Bronchus fibroblast of lung (primary cell): Measurements from ENCODE around the gene EPS8. TPM values are rescaled to one million over a fixed set of nuclear protein-coding genes. Genes with fewer than 3 reads are reported as not detected.

ENCODE experiments used
- total RNA-seq: library from RNA; depleted of rRNA; stranded (reverse); fragments of >200 nt; gene quantifications from 2 replicates; pipeline ENCODE4 v1.2.3, GENCODE V29; 2015

Gene EPS8
- total RNA-seq, result 65.7 and 80.3 TPM in 2 replicates

DNA sequence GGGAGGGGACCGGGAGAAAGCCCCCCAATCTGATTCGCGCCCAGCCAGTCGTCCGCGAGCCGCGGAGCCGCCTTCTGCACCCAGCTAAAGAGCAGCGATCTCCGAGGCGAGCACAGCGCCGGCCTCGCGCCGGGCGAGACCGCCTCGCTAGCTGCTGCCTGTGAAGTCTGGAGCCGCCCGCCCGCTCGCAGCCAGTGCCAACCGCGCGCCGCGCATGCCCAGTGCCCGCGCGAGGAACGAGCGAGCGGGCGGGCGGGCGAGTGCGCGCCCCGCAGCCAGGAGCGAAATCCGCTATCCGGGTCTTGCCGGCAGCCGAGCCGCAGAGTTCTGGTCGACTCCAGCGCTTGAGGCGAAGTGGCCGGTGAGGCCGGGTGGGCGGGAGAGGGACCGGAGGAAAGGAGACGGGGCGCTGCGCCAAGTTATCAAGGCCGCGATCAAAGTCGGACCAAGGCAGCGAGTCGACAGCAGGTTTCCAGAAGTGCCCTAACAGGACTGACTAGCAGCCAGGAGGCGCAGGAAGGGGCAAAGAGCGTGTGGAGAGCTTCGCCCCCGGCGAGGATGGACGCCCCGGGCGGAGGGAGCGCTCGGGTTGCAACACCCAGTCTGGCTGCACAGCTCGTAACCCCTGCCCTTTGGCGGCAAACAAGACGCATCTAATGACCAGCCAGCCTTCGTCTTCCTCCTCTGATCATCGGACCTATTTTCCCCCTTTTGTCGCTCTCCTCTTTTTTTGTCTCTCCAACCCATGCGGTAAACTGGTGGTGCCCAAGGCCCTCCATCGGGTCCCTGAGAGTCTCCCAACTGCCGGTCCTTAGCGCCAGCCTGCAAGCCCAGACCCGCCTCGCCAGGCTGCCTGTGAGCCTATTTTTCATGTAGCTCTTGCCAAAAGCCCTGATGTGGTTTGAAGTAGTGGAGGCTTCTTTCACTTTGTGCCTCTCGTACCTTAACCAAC, at the start of gene EPS8:
TSS of gene EPS8 (minus strand) at position 169 of the 952 bp plus-strand sequence. CDS start 106,437 bp downstream, outside the sequence.

Other genes with a start within 250 kb of the EPS8 start
- gene STRAP, start 93.0 kb upstream of the EPS8 start, total RNA-seq, result 121 and 128 TPM in 2 replicates
- 67.6 and 72.6 TPM in 2 replicates for gene DERA, start 121.9 kb upstream of the EPS8 start, total RNA-seq